Astrocyte (in vitro differentiated cells and primary cell): ENCODE measurements around the gene TBL1XR1. TPM values are rescaled to one million over a fixed set of nuclear protein-coding genes. Genes with fewer than 3 reads are reported as not detected.
"Not testable (repeated sequence)": the region's sequence is repeated elsewhere in the genome, so short reads cannot be mapped to it uniquely, and the experiment has no call there.

Experiments
- DNase-seq: peaks from one replicate; pipeline ENCODE4 v3.0.0-alpha.2; 2010; ENCODE audit warnings: low read depth
- FAIRE-seq: peaks from 2 replicates; lab custom pipeline; 2011; peaks lifted over from hg19 to GRCh38; lab: Jason Lieb, UNC
- H2AFZ ChIP-seq: 2 replicates; pipeline ENCODE4 v1.6.0; 2012; ENCODE audit warnings: low read depth, low read length, inconsistent platforms
- H3K27ac ChIP-seq: 2 replicates; pipeline ENCODE4 v1.5.1; 2011; ENCODE audit warnings: low read depth, low read length, inconsistent platforms
- H3K27me3 ChIP-seq: 2 replicates; pipeline ENCODE4 v1.6.0; 2011; ENCODE audit warnings: low read length, inconsistent platforms; ENCODE audit not compliant: insufficient read depth
- H3K36me3 ChIP-seq: 2 replicates; pipeline ENCODE4 v1.5.1; 2011; ENCODE audit warnings: low read length, inconsistent platforms; ENCODE audit not compliant: insufficient read depth
- H3K4me1 ChIP-seq: 2 replicates; pipeline ENCODE4 v1.5.1; 2011; ENCODE audit warnings: low read length, inconsistent platforms; ENCODE audit not compliant: insufficient read depth
- H3K4me2 ChIP-seq: 2 replicates; pipeline ENCODE4 v1.6.0; 2012; ENCODE audit warnings: low read length, inconsistent platforms
- H3K4me3 ChIP-seq: 2 replicates; pipeline ENCODE4 v1.5.1; 2011; ENCODE audit warnings: low read depth, mild to moderate bottlenecking, low read length, inconsistent platforms; ENCODE audit not compliant: insufficient read depth
- H3K79me2 ChIP-seq: 2 replicates; pipeline ENCODE4 v1.6.0; 2012; ENCODE audit warnings: mild to moderate bottlenecking, low read length, inconsistent platforms; ENCODE audit not compliant: insufficient read depth
- H3K9ac ChIP-seq: 2 replicates; pipeline ENCODE4 v1.6.0; 2012; ENCODE audit warnings: mild to moderate bottlenecking, low read length, inconsistent platforms
- H3K9me3 ChIP-seq: 2 replicates; pipeline ENCODE4 v1.5.1; 2012; ENCODE audit warnings: low read depth, mild to moderate bottlenecking, low read length, inconsistent platforms; ENCODE audit not compliant: insufficient read depth
- H4K20me1 ChIP-seq: 2 replicates; pipeline ENCODE4 v1.6.0; 2012; ENCODE audit warnings: low read length, inconsistent platforms; ENCODE audit not compliant: insufficient read depth
- H3K27ac Mint-ChIP-seq: one replicate; pipeline ENCODE4 v1.8.0; 2021; ENCODE audit warnings: mild to moderate bottlenecking, mixed read lengths; ENCODE audit not compliant: unreplicated experiment
- H3K27me3 Mint-ChIP-seq: one replicate; pipeline ENCODE4 v1.8.0; 2021; ENCODE audit warnings: low read depth, mixed read lengths; ENCODE audit not compliant: unreplicated experiment
- H3K36me3 Mint-ChIP-seq: one replicate; pipeline ENCODE4 v1.8.0; 2021; ENCODE audit warnings: low read depth, mixed read lengths; ENCODE audit not compliant: unreplicated experiment
- H3K4me1 Mint-ChIP-seq: one replicate; pipeline ENCODE4 v1.8.0; 2021; ENCODE audit warnings: low read depth, mixed read lengths; ENCODE audit not compliant: unreplicated experiment
- H3K4me3 Mint-ChIP-seq: one replicate; pipeline ENCODE4 v1.8.0; 2021; ENCODE audit warnings: mild to moderate bottlenecking, moderate library complexity, mixed read lengths; ENCODE audit not compliant: unreplicated experiment
- H3K9me3 Mint-ChIP-seq: one replicate; pipeline ENCODE4 v1.8.0; 2021; ENCODE audit warnings: mild to moderate bottlenecking, mixed read lengths; ENCODE audit not compliant: unreplicated experiment
- EZH2 ChIP-seq: IDR thresholded peaks from 2 replicates; pipeline ENCODE4 v1.6.1; 2012; ENCODE audit warnings: mild to moderate bottlenecking, low read length, inconsistent platforms; ENCODE audit not compliant: insufficient read depth
- total RNA-seq: library from RNA; stranded (reverse); gene quantifications from 2 replicates; pipeline ENCODE4 v1.2.1, GENCODE V29; 2021
- TF ChIP-seq, protein P1 (sequence below): IDR thresholded peaks from 2 replicates; pipeline ENCODE4 v1.5.1; 2011; ENCODE audit warnings: low read depth, mild to moderate bottlenecking, inconsistent platforms, low read length, moderate library complexity; ENCODE audit not compliant: insufficient read depth

TBL1XR1 gene
- total RNA-seq, 1 donor from 2014 or later = 140 TPM

DNA sequence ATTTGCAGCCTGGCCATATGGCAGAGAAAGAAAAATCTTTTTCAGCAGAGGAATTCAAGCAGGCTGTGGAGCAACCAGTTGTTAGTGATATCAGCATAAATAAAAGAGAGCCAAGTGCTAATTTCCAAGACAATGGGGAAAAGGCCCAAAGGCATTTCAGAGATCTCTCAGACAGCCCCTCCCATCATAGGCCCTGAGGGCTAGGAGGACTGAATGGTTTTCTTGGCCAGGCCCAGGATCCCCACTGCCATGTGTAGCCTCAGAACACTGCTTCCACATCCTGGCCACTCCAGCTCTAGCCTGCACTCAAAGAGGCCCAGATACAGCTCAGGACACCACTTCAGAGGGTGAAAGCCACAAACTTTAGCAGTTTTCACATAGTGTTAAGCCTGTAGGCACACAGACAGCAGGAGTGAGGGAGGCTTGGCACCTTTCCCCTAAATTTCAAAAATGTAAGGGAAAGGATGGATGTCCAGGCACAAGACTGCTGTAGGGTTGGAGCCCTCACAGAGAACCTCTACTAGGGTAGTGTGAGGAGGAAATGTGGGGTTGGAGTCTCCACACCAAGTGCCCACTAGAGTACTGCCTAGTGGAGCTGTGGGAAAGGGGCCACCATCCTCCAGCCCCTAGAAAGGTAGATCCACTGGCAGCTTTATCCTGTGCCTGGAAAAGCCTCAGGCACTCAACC lies 191.4 kb downstream of the TBL1XR1 start:
- TF ChIP-seq, protein P1, sequence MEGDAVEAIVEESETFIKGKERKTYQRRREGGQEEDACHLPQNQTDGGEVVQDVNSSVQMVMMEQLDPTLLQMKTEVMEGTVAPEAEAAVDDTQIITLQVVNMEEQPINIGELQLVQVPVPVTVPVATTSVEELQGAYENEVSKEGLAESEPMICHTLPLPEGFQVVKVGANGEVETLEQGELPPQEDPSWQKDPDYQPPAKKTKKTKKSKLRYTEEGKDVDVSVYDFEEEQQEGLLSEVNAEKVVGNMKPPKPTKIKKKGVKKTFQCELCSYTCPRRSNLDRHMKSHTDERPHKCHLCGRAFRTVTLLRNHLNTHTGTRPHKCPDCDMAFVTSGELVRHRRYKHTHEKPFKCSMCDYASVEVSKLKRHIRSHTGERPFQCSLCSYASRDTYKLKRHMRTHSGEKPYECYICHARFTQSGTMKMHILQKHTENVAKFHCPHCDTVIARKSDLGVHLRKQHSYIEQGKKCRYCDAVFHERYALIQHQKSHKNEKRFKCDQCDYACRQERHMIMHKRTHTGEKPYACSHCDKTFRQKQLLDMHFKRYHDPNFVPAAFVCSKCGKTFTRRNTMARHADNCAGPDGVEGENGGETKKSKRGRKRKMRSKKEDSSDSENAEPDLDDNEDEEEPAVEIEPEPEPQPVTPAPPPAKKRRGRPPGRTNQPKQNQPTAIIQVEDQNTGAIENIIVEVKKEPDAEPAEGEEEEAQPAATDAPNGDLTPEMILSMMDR = no peak
- peaks cover 3% of the 10 kb centered on the region for H3K9me3 Mint-ChIP-seq
- no peak overlapping the region for H3K4me3 ChIP-seq
- H3K4me1 Mint-ChIP-seq = no peaks in the 10 kb centered on the region
- no peaks in the 10 kb centered on the region for H3K4me1 ChIP-seq
- H3K27ac ChIP-seq = no peak overlapping the region
- H3K4me3 Mint-ChIP-seq = no peak overlapping the region
- no peaks in the 10 kb centered on the region for H3K36me3 ChIP-seq
- H3K27me3 ChIP-seq = no peaks in the 10 kb centered on the region
- FAIRE-seq (no peak), DNase-seq (no peak)
- no peak overlapping the region for H3K9ac ChIP-seq
- peaks cover 7% of the 10 kb centered on the region for H3K9me3 ChIP-seq
- no peaks in the 10 kb centered on the region for H4K20me1 ChIP-seq
- no peak overlapping the region for H3K27ac Mint-ChIP-seq
- no peak overlapping the region for H3K4me2 ChIP-seq
- no peaks in the 10 kb centered on the region for H3K27me3 Mint-ChIP-seq
- H3K36me3 Mint-ChIP-seq = peaks cover 8% of the 10 kb centered on the region
- no peak overlapping the region for H2AFZ ChIP-seq
- no peaks in the 10 kb centered on the region for H3K79me2 ChIP-seq

DNA sequence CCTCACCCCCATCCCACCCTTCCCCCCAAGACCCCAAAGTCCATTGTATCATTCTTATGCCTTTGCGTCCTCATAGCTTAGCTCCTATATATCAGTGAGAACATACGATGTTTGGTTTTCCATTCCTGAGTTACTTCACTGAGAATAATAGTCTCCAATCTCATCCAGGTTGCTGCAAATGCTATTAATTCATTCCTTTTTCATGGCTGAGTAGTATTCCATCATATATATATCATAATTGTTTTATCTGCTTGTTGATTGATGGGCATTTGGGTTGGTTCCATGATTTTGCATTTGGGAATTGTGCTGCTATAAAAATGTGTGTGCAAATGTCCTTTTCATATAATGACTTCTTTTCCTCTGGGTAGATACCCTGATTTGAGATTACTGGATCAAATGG lies 197.1 kb downstream of the TBL1XR1 start:
- not testable (repeated sequence) for H3K27me3 Mint-ChIP-seq, H3K36me3 Mint-ChIP-seq, H3K27me3 ChIP-seq, H3K9me3 ChIP-seq, H3K4me3 ChIP-seq, FAIRE-seq, H3K27ac Mint-ChIP-seq, H3K9ac ChIP-seq, H3K36me3 ChIP-seq, H3K4me2 ChIP-seq, DNase-seq, H3K79me2 ChIP-seq, H3K9me3 Mint-ChIP-seq, H3K27ac ChIP-seq, H3K4me1 Mint-ChIP-seq, H3K4me3 Mint-ChIP-seq, H2AFZ ChIP-seq, H3K4me1 ChIP-seq, H4K20me1 ChIP-seq

DNA sequence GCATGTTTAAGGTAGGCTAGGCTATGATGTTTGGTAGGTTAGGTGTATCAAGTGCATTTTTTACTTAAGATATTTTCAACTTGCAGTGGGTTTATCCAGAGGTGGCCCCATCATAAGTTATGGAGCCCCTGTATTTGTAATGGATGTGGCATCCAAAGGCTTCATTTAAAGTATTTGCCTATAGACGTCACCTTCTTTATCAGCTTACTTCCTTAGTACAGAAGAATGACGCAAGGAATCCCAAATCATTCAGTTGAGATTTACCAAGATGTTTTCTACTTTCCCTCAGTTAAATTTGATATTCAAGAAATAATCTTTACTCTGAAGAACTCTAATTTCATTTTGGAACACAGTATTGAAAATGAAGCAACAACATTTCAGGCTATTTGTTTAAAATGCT lies 201.3 kb downstream of the TBL1XR1 start:
- Mint-ChIP-seq H3K9me3 (peaks cover 5% of the 10 kb centered on the region), H3K4me3 (no peak overlapping the region), H3K4me1 (peaks cover 5% of the 10 kb centered on the region), H3K27ac (no peak overlapping the region), H3K27me3 (no peaks in the 10 kb centered on the region), H3K36me3 (peaks cover 12% of the 10 kb centered on the region)
- H3K9ac ChIP-seq = no peak overlapping the region
- H3K4me2 ChIP-seq = no peak overlapping the region
- no peak overlapping the region for H3K4me3 ChIP-seq
- H3K27ac ChIP-seq = no peak overlapping the region
- H3K4me1 ChIP-seq = no peaks in the 10 kb centered on the region
- no peaks in the 10 kb centered on the region for H3K27me3 ChIP-seq
- no peak overlapping the region for H2AFZ ChIP-seq
- no peak for TF ChIP-seq EZH2
- DNase-seq (no peak), FAIRE-seq (no peak)
- no peaks in the 10 kb centered on the region for H3K36me3 ChIP-seq
- no peaks in the 10 kb centered on the region for H4K20me1 ChIP-seq
- no peaks in the 10 kb centered on the region for H3K9me3 ChIP-seq
- H3K79me2 ChIP-seq = no peaks in the 10 kb centered on the region
